ENCODE measurements around the gene CIC. TPM values are rescaled to one million over a fixed set of nuclear protein-coding genes. Genes with fewer than 3 reads are reported as not detected.

Gene CIC
- total and polyA plus RNA-seq, 2 of the 13 experiments (the other 11 are each of a cell fraction or from before 2014, with no cell fraction given), result 5.9 to 8.0 TPM

GRCh38 chr19:42295831-42296525, 26.9 kb downstream of the CIC start (continued):
- peak; percentile 59; the same call in 1 of the 2 replicates for TF ChIP-seq ZNF501 (CRISPR knock-in tag; IDR thresholded peaks at IDR 0.05)
- TF ChIP-seq HES4 (CRISPR knock-in tag; IDR thresholded peaks at IDR 0.05; ENCODE audit: borderline replicate concordance), result 0 out of 2 replicates have a peak, but pooled peaks have one; percentile 10
- TF ChIP-seq RXRA (CRISPR knock-in tag; IDR thresholded peaks at IDR 0.05), result peak; percentile 30
- no peak for TF ChIP-seq KDM4B (CRISPR knock-in tag; IDR thresholded peaks at IDR 0.05)
- no peak for TF ChIP-seq CENPBD1 (CRISPR knock-in tag; IDR thresholded peaks at IDR 0.05; ENCODE audit: borderline replicate concordance, low read depth)
- 0 out of 2 replicates have a peak, but pooled peaks have one; percentile 45 for TF ChIP-seq HIVEP1 (CRISPR knock-in tag; IDR thresholded peaks at IDR 0.05)
- TF ChIP-seq ZNF18 (CRISPR knock-in tag; IDR thresholded peaks at IDR 0.05; ENCODE audit: insufficient replicate concordance), result no peak
- TF ChIP-seq MLXIP (CRISPR knock-in tag; IDR thresholded peaks at IDR 0.05; ENCODE audit: borderline replicate concordance), result no peak
- no peak for TF ChIP-seq JUNB (CRISPR knock-in tag; IDR thresholded peaks at IDR 0.05; ENCODE audit: borderline replicate concordance)
- peak; percentile 54 for TF ChIP-seq ZNF687 (CRISPR knock-in tag; IDR thresholded peaks at IDR 0.05)
- no peak for TF ChIP-seq CBFB (CRISPR knock-in tag; IDR thresholded peaks at IDR 0.05)
- peak; percentile 23; the same call in 1 of the 3 replicates for TF ChIP-seq MXI1 (IDR thresholded peaks at IDR 0.05; ENCODE audit: borderline replicate concordance, low read depth, low read length)
- TF ChIP-seq HMGXB4 (CRISPR knock-in tag; IDR thresholded peaks at IDR 0.05; ENCODE audit: borderline replicate concordance in 1 of 2, low read depth in 1 of 2), result peak in 1 of 2 experiments; percentile 75; a peak in 2 of 4 replicates
- TF ChIP-seq RORA (CRISPR knock-in tag; IDR thresholded peaks at IDR 0.05), result no peak
- no peak for TF ChIP-seq PHF21A (CRISPR knock-in tag; IDR thresholded peaks at IDR 0.05)
